NCI-H69 (cell line): ENCODE results near the gene MROH7.

Source experiments
- DNase-seq: peaks from one replicate; lab custom pipeline; 2025; lab: John Stamatoyannopoulos, UW

The MROH7 gene

DNA sequence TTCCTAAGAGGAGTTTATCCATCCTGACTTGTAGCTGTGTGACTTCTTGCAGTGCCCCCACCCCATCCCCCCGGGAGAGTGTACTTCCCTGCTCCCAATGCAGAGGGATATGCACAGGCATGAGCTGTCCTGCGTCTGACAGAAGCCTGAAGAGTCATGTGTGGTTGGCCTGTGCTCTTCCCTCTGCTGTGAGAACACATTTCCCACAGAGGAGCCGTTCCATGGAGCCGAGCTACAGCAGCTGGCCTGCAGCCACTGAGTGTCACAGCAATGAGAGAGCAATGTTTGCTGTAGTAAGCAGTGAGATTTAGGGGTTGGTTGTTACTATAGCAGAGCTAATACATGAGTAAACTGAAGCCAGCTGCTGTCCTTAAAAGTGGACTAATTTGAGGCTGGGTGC, 100.7 kb downstream of the MROH7 start:
- DNase-seq: no peak

DNA sequence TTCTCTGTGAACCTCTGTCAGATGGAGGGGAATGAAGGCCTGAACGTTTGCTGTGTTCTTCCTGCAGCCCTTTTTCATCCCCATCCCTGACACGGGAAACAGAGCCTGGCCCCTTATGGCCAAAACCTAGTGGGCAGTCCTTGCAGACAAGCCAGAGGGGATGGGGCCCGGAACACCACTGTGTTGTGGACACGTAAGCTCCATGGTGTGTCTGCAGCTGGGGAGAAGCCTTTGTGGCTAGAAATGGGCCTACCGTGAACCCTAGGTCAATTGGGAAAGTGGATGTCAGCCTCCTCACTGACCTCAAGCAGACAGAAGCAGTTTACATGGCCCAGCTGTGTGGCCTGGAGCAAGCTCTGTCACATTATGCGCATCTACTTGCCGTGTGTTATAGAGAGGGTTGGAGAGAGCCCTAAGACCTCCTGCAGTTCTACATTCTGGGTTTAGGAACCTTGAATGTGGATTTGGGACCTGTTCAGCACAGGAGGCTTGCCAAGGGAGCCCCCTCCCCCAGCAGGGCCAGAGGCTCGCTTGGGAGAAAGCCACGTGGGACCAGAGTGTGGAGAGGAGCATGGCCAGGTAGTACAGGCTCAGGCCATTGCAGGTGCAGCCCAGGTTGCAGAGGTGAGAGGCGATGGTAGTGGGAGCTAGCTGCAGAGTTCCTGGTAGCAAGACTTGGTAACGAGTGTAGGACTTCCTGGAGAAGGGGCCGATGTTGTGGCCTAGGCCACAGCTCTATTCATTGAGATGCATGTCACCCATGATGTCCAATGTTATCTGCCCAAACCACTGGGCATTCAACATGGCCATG, 102.0 kb downstream of the MROH7 start:
- no peak for DNase-seq

DNA sequence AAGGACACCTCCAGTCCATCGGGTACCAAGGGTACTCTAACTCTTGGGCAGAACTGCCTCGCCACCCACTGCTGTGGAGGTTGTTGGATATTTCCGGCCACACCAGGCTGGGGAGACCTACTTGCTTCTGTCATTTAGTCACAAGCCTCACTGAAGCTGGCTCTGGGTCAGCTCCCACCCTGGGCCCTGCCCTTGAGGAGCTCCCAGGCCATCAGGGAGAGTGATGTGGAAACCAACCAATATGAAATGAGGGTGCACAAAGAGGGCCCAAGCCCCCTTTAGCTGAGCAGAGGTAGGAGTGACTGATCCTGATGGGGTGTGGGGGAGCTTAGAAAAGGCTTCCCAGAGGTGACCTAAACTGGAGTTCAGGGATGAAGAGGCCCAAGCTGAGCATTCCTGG, 103.1 kb downstream of the MROH7 start:
- no peak for DNase-seq

DNA sequence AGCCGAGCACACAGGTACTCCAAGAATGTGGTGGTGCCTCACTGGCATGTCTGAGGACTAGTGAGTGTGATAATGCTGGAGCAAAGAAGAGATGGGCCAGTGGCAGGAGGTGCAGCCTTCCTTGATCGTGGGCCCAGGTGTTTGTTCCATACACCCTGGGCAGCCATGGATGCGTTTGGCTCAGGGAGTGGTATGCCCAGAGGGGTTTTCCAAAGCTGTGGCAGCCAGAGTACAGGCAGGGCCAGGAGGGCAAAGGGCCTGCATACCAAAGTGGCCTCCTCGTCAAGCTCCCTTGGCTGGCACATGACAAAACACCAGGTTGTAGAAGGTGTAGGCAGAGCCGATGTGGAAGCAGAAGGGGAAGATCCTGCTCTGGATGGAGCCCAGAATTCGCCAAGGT, 103.7 kb downstream of the MROH7 start:
- no peak for DNase-seq

DNA sequence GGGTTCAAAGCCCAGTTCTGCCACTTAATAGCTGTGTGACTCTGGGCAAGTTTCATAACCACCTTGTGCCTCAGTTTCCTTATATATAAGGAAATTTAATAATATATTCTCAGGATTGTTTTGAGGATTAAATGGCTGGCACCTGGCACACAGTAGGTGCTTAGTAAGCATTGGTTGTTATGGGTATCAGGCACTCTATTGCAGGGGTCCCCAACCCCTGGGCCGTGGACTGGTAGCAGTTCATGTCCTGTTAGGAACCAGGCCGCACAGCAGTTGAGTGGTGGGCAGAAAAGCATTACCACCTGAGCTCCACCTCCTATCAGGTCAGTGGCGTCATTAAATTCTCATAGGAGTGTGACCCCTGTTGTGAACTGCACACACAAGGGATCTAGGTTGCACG, 104.3 kb downstream of the MROH7 start:
- no peak for DNase-seq

DNA sequence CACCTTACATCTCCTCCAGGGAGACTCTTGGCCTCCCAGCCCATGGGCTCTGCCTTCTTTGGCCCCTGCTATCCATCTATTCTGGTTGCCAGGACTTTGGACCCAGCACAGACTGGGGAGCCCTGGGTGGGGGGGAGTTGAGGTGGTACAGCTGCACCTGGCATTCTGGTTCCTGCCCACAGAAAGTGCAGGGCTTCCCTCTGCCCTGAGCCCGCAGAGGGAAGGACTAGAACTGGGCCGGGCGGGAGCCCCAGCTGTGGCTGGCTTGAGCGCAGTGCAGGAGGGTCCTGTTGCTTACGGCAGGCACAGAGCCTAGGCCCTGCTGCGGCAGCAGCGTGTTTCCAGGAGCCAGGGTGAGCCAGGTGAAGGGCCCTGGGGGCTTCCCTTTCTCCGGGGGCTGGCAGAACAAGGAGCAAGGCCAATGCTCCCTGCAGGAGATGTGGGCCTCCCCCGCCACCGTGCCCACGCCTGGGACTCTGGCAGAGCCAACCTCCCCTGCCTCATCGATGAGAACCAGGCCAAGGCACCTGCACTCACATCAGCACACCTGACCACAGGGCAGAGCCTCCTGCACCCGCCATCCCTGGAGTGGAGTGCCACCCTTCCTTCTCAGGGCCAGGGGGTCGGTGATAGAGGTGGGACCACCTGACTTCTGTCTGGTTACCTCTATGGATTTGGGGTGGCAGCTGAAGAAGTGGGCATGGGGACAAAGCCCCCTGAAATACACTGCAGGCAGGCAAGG, 106.7 kb downstream of the MROH7 start:
- DNase-seq: no peak

DNA sequence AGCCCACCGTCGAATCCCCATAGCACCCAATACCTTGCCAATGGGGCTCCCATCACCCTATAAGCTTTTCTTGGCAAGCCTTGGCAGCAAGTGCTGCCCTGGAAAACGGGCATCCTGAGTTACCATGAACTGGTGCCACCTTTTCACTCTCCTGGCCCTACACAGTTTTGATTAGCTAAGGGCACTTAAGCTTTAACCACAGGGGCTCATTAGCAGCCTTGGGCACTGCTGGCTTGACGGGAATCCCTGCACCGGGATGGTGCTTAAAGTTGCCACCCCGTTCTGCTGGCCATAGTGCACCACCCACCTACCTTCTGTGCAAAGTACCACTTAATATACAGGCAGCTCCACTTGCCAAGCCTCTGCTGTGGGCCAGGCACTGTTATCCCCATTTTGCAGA, 109.0 kb downstream of the MROH7 start:
- DNase-seq: no peak

DNA sequence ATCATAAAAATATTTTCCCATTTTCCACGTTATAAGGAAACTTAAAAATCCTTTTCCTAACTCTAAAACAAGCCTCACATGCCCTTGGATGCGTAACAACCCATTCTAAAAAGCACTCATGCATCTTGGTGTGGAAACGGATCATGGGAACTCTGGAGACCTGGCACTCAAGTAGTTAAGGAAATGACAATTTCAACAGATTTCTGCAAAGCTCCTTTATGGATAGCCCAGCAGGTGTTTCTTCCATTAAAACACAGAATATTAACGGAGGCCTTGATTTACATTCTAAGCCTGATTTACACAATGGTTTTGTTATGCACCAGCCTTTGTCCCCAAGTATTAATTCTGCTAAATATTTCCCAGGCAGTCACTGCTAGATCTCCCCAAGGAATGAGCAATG, 109.8 kb downstream of the MROH7 start:
- DNase-seq: no peak

DNA sequence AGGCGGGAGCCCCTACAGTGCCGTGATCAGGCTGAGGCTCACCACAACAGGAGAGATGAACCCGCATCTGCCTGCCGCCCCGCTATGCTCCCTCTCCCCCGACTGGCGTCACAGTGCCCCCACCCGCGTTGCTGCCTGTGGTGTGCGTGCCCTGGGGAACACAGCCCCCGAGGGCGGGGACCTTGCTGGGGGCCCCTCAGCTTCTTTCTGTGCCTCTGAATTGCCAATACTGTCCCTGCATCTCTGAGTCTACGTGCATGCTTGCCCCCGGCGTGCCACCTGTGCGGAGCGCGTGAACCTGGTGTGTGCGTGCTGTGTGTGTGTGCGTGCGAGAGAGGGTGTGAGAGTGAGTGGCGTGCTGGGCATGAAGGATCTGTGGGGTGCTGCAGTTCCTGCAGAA, 112.5 kb downstream of the MROH7 start:
- DNase-seq: no peak

DNA sequence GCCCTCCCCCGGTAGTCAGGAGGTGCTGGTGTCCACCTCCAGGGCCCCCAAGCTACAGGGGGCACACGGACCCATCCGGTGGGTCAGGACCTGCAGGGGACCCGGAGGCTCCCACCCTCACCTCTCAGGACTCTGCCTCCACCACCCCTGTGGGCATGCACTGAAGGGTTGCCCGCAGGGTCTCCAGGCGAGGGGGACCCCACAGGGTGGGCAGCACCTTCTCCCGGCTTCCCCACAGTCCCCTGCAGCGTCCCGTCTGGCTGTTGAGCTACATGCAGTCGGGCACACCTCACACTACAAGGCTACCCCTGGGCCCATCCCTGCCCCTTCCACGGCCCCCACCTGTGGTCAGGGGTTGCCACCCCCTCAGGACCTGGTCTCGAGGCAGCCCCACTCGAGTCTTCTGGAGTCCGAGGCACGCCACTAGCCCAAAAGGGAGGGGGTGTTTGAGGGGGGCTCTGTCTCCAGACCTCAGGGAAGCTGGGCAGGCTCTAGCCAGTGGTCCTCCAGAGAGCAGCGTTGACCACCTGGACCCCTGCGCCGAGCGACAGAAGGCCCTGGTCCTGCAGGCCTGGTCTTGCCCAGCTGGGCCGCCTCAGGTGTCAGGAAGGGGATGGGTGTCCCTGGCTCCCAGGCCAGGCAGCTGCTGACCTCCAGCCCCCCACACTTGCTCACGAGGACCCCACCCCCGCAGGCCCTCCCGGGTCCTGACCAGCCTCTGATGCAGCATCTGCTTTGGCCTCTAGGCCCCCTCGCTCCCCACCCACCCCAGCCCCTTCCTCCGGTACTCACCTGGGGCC, 113.1 kb downstream of the MROH7 start:
- no peak for DNase-seq

DNA sequence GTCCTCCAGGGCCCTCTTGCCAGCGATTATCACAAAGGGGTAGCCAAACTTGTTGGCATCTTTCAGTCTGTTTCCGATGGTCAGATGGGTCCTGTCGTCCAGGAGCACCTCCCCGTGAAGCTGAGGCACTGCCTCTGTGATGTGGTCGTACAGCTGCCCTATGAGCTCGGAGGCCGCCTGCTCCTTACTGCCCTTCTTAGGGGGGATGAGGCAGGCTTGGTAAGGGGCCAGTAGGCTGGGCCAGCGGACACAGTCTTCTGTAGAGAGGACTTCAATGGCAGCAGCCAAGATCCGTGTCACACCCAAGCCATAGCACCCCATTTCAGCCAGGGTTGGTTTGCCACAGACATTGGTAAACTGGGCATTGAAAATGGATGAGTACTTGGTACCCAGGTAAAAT, 116.2 kb downstream of the MROH7 start:
- DNase-seq: no peak

DNA sequence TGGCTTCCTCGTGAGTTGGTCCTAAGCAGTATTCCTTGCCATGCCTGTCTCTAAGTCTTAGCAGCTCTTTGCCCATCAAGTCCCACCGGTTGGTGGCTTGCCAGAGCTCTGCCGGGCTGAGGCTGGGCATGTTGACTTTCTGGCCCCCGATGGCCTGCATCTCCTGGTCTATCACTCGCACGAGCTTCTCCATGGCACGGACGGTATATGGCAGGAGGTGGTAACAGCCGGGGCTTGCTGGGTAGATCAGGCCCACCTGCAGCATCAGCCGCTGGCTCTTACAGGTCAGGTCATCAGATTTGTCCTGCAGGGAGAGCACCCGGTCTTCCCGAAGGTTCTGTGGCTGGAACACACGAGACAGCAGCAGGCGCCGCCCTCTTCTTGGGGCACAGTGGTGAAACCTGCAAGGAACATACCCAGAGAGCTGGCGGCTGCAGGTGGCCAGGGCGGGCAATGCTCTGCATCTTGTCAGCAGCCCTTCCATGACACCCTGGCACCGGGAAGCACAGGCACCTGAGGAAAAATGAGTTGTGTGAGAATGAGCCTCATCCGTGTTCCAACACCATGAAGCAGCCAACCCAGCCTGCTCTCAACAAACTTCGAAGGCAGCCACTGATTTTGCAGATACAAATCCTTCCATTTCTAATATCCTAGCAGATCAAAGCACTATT, 117.2 kb downstream of the MROH7 start:
- no peak for DNase-seq
